Parathyroid adenoma (tissue), 2 donors: ENCODE results near the gene DCLRE1B.

Experiments
- H2AFZ ChIP-seq: fragments of 300-600 bp; sonication (generic); one replicate; pipeline ENCODE4 v1.7.0; 2017; ENCODE audit warnings: antibody characterized with exemption, mild to moderate bottlenecking
- H3K27ac ChIP-seq: fragments of 300-600 bp; sonication (generic); one replicate; pipeline ENCODE4 v1.7.0; 2017
- H3K27me3 ChIP-seq: fragments of 300-600 bp; sonication (generic); one replicate; pipeline ENCODE4 v1.7.0; 2017; ENCODE audit warnings: low read length; ENCODE audit not compliant: control insufficient read depth, insufficient read depth
- H3K36me3 ChIP-seq: fragments of 300-600 bp; sonication (generic); one replicate; pipeline ENCODE4 v1.7.0; 2017; ENCODE audit warnings: low read length; ENCODE audit not compliant: control insufficient read depth, insufficient read depth
- H3K4me1 ChIP-seq: fragments of 300-600 bp; sonication (generic); one replicate; pipeline ENCODE4 v1.7.0; 2017; ENCODE audit warnings: control low read depth
- H3K4me2 ChIP-seq: fragments of 300-600 bp; sonication (generic); one replicate; pipeline ENCODE4 v1.7.0; 2017; ENCODE audit warnings: low read length
- H3K4me3 ChIP-seq: fragments of 300-600 bp; sonication (generic); one replicate; pipeline ENCODE4 v1.7.0; 2017; ENCODE audit warnings: low read depth, low read length
- H3K79me2 ChIP-seq: fragments of 300-600 bp; sonication (generic); one replicate; pipeline ENCODE4 v1.7.0; 2017; ENCODE audit warnings: control low read depth
- H3K9ac ChIP-seq: fragments of 300-600 bp; sonication (generic); one replicate; pipeline ENCODE4 v1.7.0; 2017; ENCODE audit warnings: mild to moderate bottlenecking
- H3K9me3 ChIP-seq: fragments of 300-600 bp; sonication (generic); one replicate; pipeline ENCODE4 v1.7.0; 2017; ENCODE audit warnings: low read length; ENCODE audit not compliant: control insufficient read depth
- TF ChIP-seq, protein P1 (sequence below): fragments of 300-600 bp; sonication (generic); IDR thresholded peaks from one replicate; pipeline ENCODE4 v1.7.0; 2017; ENCODE audit warnings: antibody characterized with exemption, mild to moderate bottlenecking
- donor health status: primary hyperparathyroidism.

DCLRE1B gene

DNA sequence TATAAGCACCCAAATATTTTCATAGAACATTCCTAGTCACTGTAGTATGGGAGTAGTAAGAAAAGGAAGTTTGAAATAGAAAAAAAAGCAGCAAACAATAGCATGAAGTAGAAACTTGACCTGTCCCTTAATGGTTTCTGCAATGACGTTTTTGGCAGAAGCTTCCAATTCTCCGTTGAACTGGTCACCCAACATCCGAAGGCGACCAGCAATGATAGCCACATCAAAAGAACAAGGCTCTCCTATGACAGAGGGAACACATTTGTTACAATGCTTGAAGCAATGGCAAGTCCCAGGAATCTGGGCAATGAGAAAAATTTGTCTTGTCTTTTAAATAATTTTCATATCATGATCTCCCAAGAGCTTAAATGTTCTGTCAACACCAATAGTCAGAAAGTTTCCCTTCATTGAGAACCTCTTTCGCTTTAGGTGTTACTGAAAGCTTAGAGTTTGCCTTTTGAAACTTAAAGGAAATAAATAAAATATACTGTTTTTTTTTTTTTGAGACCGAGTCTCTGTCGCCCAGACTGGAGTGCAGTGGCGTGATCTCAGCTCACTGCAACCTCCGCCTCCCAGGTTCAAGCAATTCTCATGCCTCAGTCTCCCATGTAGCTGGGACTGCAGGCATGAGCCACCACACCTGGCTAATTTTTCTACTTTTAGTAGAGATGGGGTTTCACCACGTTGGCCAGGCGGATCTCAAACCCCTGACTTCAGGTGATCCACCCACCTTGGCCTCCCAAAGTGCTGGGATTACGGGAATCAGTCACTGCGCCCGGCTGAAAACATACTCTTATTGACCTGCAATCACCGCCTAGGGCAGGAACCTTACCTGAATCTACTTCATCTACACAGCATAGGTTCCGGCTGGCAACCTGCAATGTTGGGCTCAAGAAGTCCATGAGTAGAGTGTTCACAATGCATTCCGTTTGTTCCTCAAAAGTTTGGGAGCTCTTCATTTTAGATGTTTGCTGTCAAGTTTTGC is 18.4 kb upstream of the DCLRE1B start:
- Histone ChIP-seq H3K4me3 (no peak overlapping the region), H2AFZ (no peak overlapping the region), H3K4me2 (no peak overlapping the region), H3K9ac (no peak overlapping the region), H3K79me2 (no peaks in the 10 kb centered on the region), H3K27me3 (no peaks in the 10 kb centered on the region), H3K4me1 (no peaks in the 10 kb centered on the region), H3K36me3 (no peaks in the 10 kb centered on the region), H3K27ac (no peak overlapping the region), H3K9me3 (no peaks in the 10 kb centered on the region)
- TF ChIP-seq, protein P1, sequence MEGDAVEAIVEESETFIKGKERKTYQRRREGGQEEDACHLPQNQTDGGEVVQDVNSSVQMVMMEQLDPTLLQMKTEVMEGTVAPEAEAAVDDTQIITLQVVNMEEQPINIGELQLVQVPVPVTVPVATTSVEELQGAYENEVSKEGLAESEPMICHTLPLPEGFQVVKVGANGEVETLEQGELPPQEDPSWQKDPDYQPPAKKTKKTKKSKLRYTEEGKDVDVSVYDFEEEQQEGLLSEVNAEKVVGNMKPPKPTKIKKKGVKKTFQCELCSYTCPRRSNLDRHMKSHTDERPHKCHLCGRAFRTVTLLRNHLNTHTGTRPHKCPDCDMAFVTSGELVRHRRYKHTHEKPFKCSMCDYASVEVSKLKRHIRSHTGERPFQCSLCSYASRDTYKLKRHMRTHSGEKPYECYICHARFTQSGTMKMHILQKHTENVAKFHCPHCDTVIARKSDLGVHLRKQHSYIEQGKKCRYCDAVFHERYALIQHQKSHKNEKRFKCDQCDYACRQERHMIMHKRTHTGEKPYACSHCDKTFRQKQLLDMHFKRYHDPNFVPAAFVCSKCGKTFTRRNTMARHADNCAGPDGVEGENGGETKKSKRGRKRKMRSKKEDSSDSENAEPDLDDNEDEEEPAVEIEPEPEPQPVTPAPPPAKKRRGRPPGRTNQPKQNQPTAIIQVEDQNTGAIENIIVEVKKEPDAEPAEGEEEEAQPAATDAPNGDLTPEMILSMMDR = no peak

DNA sequence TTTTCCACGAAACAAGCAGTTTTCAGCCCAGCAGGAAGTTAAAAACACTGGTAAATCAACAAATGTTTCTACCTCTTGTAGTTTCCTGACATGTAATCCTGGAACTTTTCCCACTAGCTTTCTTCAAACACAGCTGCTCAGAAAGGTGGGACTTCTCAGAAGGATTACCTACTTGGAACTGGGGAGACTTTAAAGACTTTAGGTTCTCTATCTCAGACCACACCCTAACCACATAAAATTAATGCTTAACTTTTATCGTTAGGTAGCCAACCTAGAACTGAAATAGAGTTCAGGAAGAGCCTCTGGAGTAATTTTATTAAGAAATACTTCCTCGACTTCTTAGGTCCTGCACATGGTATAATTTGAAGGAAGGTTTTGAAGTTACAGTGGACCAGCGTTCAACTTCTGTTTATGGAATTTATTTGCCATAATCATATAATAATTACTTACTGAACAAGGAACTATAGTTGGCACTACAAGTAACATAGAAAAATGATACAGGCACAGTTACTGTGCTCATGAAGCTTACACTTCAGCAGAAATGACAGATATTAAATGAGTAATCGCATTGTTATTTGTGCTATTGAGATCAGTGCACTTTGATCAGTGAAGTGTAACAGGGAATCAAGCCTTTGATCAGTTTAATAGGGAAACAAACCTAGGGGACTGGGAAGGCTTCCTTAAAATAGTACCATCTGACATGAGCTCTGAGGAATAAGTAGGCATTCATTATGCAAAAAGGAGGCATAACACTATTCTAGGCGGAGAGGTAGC is 17.5 kb upstream of the DCLRE1B start, which contains the start of gene BCL2L15:
Gene BCL2L15 (minus strand): TSS at position 180 of the 774 bp plus-strand sequence. CDS start 206 bp downstream, outside the sequence.
- Histone ChIP-seq H3K27ac (no peak within 1 kb of the TSS), H3K4me3 (no peak within 1 kb of the TSS), H2AFZ (no peak within 1 kb of the TSS), H3K36me3 (no peaks in the 10 kb centered on the region), H3K27me3 (no peaks in the 10 kb centered on the region), H3K4me1 (no peaks in the 10 kb centered on the region), H3K4me2 (no peak within 1 kb of the TSS), H3K9ac (no peak within 1 kb of the TSS), H3K9me3 (no peaks in the 10 kb centered on the region), H3K79me2 (no peaks in the 10 kb centered on the region)
- TF ChIP-seq, protein P1 = no peak

DNA sequence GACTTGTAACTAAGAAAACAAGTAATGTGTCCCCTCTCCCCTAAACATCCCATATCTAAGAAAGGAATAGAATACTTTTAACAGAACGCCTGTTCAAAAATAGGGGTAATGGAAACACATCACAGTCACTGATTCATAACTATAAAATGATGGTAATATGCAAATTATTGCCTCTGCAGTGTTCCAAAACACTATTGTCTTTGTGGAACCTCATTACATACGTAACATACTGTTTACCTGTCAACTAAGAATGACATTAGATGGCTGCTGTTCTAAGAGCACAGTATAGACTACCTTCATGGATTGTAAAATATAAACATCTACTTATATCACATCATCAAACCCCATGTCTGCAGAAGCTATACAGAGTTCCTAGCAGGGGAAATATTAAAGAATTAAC is 14.3 kb upstream of the DCLRE1B start:
- Histone ChIP-seq H2AFZ (no peak overlapping the region), H3K36me3 (no peaks in the 10 kb centered on the region), H3K4me2 (no peak overlapping the region), H3K27ac (no peak overlapping the region), H3K9me3 (no peaks in the 10 kb centered on the region), H3K79me2 (no peaks in the 10 kb centered on the region), H3K27me3 (no peaks in the 10 kb centered on the region), H3K9ac (no peak overlapping the region), H3K4me1 (no peaks in the 10 kb centered on the region), H3K4me3 (no peak overlapping the region)
- TF ChIP-seq, protein P1 = no peak

DNA sequence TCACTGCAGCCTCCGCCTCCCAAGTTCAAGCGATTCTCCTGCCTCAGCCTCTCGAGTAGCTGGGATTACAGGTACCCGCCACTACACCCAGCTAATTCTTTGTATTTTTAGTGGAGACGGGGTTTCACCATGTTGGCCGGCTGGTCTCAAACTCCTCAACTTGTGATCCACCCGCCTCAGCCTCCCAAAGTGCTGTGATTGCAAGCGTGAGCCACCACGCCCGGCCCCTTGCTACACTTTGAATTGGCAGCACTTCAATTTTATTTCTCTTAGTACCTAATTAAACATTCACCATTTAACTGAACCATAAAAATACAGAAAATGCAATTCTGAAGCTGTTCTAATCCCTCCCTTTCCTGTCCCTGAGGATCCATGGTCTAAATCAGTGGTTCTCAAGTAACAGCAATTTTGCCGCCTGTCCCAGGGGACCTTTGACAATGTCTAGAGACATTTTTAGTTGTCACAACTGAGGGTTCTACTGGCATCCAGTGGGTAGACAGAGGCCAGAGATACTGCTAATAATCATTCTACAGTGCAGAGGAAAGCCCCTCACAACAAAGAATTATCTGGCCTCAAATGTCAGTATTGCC is 13.4 kb upstream of the DCLRE1B start:
- H3K4me3 ChIP-seq = no peak overlapping the region
- H3K79me2 ChIP-seq = no peaks in the 10 kb centered on the region
- no peaks in the 10 kb centered on the region for H3K27me3 ChIP-seq
- H3K9ac ChIP-seq = no peak overlapping the region
- no peaks in the 10 kb centered on the region for H3K36me3 ChIP-seq
- TF ChIP-seq, protein P1 = no peak
- no peak overlapping the region for H3K27ac ChIP-seq
- no peak overlapping the region for H2AFZ ChIP-seq
- no peaks in the 10 kb centered on the region for H3K4me1 ChIP-seq
- H3K4me2 ChIP-seq = no peak overlapping the region
- no peaks in the 10 kb centered on the region for H3K9me3 ChIP-seq
